Keratinocyte (primary cell): Measurements from ENCODE around the gene CTSD. TPM values are rescaled to one million over a fixed set of nuclear protein-coding genes. Genes with fewer than 3 reads are reported as not detected.

Source experiments
- DNase-seq: peaks from one replicate; pipeline ENCODE4 v3.0.0-alpha.2; 2011; ENCODE audit warnings: low read depth, missing footprints, low spot score
- FAIRE-seq: peaks from 2 replicates; lab custom pipeline; 2011; peaks lifted over from hg19 to GRCh38; lab: Jason Lieb, UNC
- H2AFZ ChIP-seq: 2 replicates; pipeline ENCODE4 v1.6.0; 2012; ENCODE audit warnings: low read length, control low read depth, inconsistent platforms; ENCODE audit not compliant: control insufficient read depth
- H3K27ac ChIP-seq: 2 replicates; pipeline ENCODE4 v1.5.1; 2011; ENCODE audit warnings: low read length; ENCODE audit not compliant: control insufficient read depth, insufficient read depth
- H3K27me3 ChIP-seq: 3 replicates; pipeline ENCODE4 v1.6.0; 2011; ENCODE audit warnings: low read length; ENCODE audit not compliant: control insufficient read depth, insufficient read depth; ENCODE audit errors: extremely low read depth
- H3K36me3 ChIP-seq, 2 experiments: 2 replicates in 1 of 2; 3 replicates in 1 of 2; pipeline ENCODE4 v1.5.1; 2011; ENCODE audit warnings: low read length in 2 of 2, mild to moderate bottlenecking in 1 of 2; ENCODE audit not compliant: control insufficient read depth in 2 of 2, insufficient read depth in 2 of 2; ENCODE audit errors: extremely low read depth in 1 of 2
- H3K4me1 ChIP-seq: 3 replicates; pipeline ENCODE4 v1.5.1; 2011; ENCODE audit warnings: low read length; ENCODE audit not compliant: control insufficient read depth, insufficient read depth; ENCODE audit errors: extremely low read depth
- H3K4me2 ChIP-seq: 3 replicates; pipeline ENCODE4 v1.6.0; 2011; ENCODE audit warnings: low read depth, low read length; ENCODE audit not compliant: control insufficient read depth, insufficient read depth; ENCODE audit errors: extremely low read depth
- H3K4me3 ChIP-seq, 3 experiments: fragments of 200-600 bp in 1 of 3; sonication (generic) in 1 of 3; 2 replicates in 2 of 3; 3 replicates in 1 of 3; pipeline ENCODE4 v1.5.1; 2011 to 2016; ENCODE audit warnings: low read length in 3 of 3, mild to moderate bottlenecking in 3 of 3, control low read depth in 2 of 3, inconsistent platforms in 1 of 3, low read depth in 1 of 3, mixed read lengths in 1 of 3, mixed run types in 1 of 3, moderate library complexity in 1 of 3; ENCODE audit not compliant: control insufficient read depth in 2 of 3, insufficient read depth in 2 of 3; ENCODE audit errors: extremely low read depth in 1 of 3
- H3K79me2 ChIP-seq: 2 replicates; pipeline ENCODE4 v1.6.0; 2012; ENCODE audit warnings: low read length; ENCODE audit not compliant: control insufficient read depth, insufficient read depth
- H3K9ac ChIP-seq: 3 replicates; pipeline ENCODE4 v1.6.0; 2011; ENCODE audit warnings: low read length; ENCODE audit not compliant: control insufficient read depth, insufficient read depth; ENCODE audit errors: extremely low read depth
- H3K9me1 ChIP-seq: 3 replicates; pipeline ENCODE4 v1.6.0; 2011; ENCODE audit warnings: low read length; ENCODE audit not compliant: control insufficient read depth, insufficient read depth; ENCODE audit errors: extremely low read depth
- H3K9me3 ChIP-seq: 2 replicates; pipeline ENCODE4 v1.5.1; 2012; ENCODE audit warnings: low read depth, low read length; ENCODE audit not compliant: control insufficient read depth
- H4K20me1 ChIP-seq: 3 replicates; pipeline ENCODE4 v1.6.0; 2011; ENCODE audit warnings: low read length; ENCODE audit not compliant: control insufficient read depth, insufficient read depth; ENCODE audit errors: extremely low read depth
- EZH2 ChIP-seq: IDR thresholded peaks from one replicate; pipeline ENCODE4 v1.6.1; 2012; ENCODE audit warnings: inconsistent platforms, mild to moderate bottlenecking, low read length, moderate library complexity
- dilution Hi-C: fragments of 300-500 bp; cut with MboI; formaldehyde crosslinking; loops from one replicate; pipeline ENCODE4 v1.7.0; 2020; ENCODE audit warnings: low sequenced_read_pairs; ENCODE audit not compliant: extremely low pct_ligation_motif_present
- polyA plus RNA-seq, 5 experiments: library from polyadenylated mRNA; depleted of rRNA in 3 of 5; stranded (reverse) in 3 of 5; stranded (forward) in 1 of 5; unstranded in 1 of 5; fragments of >200 nt; gene quantifications; 1 replicate in 1 of 5; 2 replicates in 3 of 5; 3 replicates in 1 of 5; pipeline versions ENCODE4 v1.2.1 to v1.2.3, GENCODE V29; 2011 to 2012; ENCODE audit warnings: missing spikeins in 2 of 5, low read depth in 1 of 5, low replicate concordance in 1 of 5
- TF ChIP-seq, protein P1 (sequence below), 3 experiments: IDR thresholded peaks in 1 of 3; conservative IDR thresholded peaks in 1 of 3; optimal IDR thresholded peaks in 1 of 3; 2 replicates in 2 of 3; 3 replicates in 1 of 3; pipeline versions ENCODE3 to v1.5.1; 2011; ENCODE audit warnings: low read length in 3 of 3, mild to moderate bottlenecking in 3 of 3, moderate library complexity in 2 of 3, control low read depth in 1 of 3, inconsistent platforms in 1 of 3; ENCODE audit not compliant: insufficient read depth in 2 of 3; ENCODE audit errors: extremely low read depth in 1 of 3

CTSD gene
- polyA plus RNA-seq, 1 donor (not counting 4 experiments of a cell fraction or from before 2014, with no cell fraction given), result 152 TPM

DNA sequence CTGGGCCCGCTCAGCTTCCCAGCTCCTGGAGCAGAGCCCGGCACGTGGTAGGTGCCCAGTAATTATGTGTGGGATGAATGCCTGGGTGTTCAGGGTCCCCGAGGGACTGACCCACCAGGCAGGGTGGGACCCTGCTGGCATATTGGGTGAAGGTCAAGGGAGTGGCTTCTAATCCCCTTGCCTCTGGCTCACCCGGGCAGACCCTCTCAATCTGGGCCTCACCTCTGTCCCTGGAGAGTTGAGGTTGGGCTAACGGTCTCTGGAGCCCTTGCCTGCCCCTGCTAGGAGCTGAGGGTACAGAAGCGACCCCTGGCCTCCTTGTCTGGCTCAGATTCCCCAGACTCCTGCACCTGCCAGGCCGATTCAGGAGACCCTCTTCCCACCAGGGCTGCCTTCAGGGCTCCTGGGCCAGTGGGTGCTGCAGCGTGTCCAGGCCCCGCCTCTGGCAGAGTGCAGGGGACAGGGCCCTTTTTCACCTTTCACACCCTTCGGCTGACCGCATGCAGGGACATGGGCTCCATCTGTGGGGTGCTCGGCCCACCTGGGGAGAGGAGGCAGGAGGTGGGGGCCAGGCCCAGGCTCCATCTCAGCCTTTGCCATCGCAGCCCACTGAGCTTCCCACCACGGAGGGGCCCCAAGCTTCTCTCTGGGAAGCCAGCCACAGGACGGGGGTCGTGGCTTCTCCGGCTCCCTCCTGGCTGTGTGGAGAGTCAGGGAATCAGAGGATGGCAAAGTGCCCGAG is 3.8 kb upstream of the CTSD start:
- Histone ChIP-seq H3K4me3 (no peak overlapping the region), H4K20me1 (no peaks in the 10 kb centered on the region), H3K9ac (no peak overlapping the region), H3K9me1 (no peaks in the 10 kb centered on the region), H3K4me2 (no peak overlapping the region), H3K27ac (no peak overlapping the region), H3K4me1 (peaks cover 38% of the 10 kb centered on the region), H3K27me3 (no peaks in the 10 kb centered on the region), H2AFZ (no peak overlapping the region), H3K9me3 (no peaks in the 10 kb centered on the region), H3K36me3 (no peaks in the 10 kb centered on the region), H3K79me2 (peaks cover 4% of the 10 kb centered on the region)
- DNase-seq, result no peak
- TF ChIP-seq EZH2, result no peak
- dilution Hi-C loops, result no loop called here
- no peak for FAIRE-seq

GRCh38 chr11:1766719-1767398 is 3.1 kb upstream of the CTSD start:
- Histone ChIP-seq H4K20me1 (no peaks in the 10 kb centered on the region), H3K9me1 (no peaks in the 10 kb centered on the region), H3K27me3 (no peaks in the 10 kb centered on the region), H2AFZ (no peak overlapping the region), H3K4me1 (peaks cover 37% of the 10 kb centered on the region), H3K79me2 (peaks cover 4% of the 10 kb centered on the region), H3K9ac (no peak overlapping the region), H3K4me3 (no peak overlapping the region), H3K4me2 (no peak overlapping the region), H3K27ac (no peak overlapping the region), H3K9me3 (no peaks in the 10 kb centered on the region), H3K36me3 (no peaks in the 10 kb centered on the region)
- DNase-seq (no peak), FAIRE-seq (no peak)
- TF ChIP-seq, protein P1, sequence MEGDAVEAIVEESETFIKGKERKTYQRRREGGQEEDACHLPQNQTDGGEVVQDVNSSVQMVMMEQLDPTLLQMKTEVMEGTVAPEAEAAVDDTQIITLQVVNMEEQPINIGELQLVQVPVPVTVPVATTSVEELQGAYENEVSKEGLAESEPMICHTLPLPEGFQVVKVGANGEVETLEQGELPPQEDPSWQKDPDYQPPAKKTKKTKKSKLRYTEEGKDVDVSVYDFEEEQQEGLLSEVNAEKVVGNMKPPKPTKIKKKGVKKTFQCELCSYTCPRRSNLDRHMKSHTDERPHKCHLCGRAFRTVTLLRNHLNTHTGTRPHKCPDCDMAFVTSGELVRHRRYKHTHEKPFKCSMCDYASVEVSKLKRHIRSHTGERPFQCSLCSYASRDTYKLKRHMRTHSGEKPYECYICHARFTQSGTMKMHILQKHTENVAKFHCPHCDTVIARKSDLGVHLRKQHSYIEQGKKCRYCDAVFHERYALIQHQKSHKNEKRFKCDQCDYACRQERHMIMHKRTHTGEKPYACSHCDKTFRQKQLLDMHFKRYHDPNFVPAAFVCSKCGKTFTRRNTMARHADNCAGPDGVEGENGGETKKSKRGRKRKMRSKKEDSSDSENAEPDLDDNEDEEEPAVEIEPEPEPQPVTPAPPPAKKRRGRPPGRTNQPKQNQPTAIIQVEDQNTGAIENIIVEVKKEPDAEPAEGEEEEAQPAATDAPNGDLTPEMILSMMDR (optimal IDR thresholded peaks at IDR 0.05 in 1 of 3, IDR thresholded peaks at IDR 0.05 in 1 of 3, conservative IDR thresholded peaks at IDR 0.05 in 1 of 3; ENCODE audit: extremely low read depth in 1 of 3, insufficient read depth in 2 of 3, low read length in 3 of 3), result no peak
- TF ChIP-seq EZH2, result no peak
- dilution Hi-C loops, result no loop called here
